ENCODE data around the gene ETV1. TPM values are rescaled to one million over a fixed set of nuclear protein-coding genes. Genes with fewer than 3 reads are reported as not detected.

The ETV1 gene
- total RNA-seq, 1 donor, result 75.7 TPM

DNA sequence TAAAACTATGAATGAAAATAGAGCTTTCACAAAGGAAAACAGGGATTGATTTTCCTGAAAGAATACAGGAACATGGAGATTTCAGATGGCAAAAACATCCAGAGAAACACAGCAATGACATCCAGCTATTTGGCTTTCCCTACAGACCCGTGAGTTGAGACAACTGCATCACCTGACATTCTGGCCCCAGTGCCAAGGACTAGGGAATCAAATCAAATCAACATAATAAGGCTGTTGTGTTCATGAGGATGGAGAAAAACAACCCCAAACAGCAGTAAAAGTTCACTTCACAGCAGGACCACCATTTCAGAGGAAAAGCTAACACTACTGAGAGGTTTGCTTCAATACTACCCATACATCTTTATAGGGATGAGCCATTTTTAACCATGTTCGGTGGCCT is 25.5 kb downstream of the ETV1 start:
- H3K4me3 ChIP-seq (ENCODE audit: low read depth, low read length), result no peak overlapping the region
- TF ChIP-seq, protein P1, sequence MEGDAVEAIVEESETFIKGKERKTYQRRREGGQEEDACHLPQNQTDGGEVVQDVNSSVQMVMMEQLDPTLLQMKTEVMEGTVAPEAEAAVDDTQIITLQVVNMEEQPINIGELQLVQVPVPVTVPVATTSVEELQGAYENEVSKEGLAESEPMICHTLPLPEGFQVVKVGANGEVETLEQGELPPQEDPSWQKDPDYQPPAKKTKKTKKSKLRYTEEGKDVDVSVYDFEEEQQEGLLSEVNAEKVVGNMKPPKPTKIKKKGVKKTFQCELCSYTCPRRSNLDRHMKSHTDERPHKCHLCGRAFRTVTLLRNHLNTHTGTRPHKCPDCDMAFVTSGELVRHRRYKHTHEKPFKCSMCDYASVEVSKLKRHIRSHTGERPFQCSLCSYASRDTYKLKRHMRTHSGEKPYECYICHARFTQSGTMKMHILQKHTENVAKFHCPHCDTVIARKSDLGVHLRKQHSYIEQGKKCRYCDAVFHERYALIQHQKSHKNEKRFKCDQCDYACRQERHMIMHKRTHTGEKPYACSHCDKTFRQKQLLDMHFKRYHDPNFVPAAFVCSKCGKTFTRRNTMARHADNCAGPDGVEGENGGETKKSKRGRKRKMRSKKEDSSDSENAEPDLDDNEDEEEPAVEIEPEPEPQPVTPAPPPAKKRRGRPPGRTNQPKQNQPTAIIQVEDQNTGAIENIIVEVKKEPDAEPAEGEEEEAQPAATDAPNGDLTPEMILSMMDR (IDR thresholded peaks at IDR 0.05; ENCODE audit: insufficient read depth, low read length), result no peak
- no peak for DNase-seq (ENCODE audit: low read depth)

DNA sequence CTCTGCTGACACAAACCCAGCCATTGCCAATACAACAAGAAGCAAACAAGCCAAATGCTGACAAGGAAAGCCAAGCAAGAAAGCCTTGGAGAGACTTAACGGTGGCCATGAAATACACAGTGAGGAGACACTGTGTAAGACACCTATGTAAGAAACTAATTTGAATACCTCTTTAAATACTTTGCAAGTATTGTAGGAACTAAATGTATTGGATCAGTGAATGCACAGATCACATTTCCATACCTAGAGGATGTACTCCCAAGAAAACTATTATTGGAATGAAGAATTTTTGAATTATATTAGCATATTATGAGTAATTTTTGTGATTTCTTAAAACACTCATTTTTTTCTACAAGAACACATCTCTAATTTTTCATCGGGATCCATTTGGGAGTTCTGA is 34.0 kb downstream of the ETV1 start:
- no peak for DNase-seq (ENCODE audit: low read depth)
- TF ChIP-seq, protein P1 (IDR thresholded peaks at IDR 0.05; ENCODE audit: insufficient read depth, low read length), result no peak
- H3K4me3 ChIP-seq (ENCODE audit: low read depth, low read length), result no peak overlapping the region

- TF ChIP-seq, protein P1 (IDR thresholded peaks at IDR 0.05; ENCODE audit: insufficient read depth, low read length), result no peak
- DNase-seq (ENCODE audit: low read depth), result peak; percentile 19
- no peak overlapping the region for H3K4me3 ChIP-seq (ENCODE audit: low read depth, low read length)
These were observed 36.1 kb downstream of the ETV1 start for GRCh38 chr7:13953368-13953767.

DNA sequence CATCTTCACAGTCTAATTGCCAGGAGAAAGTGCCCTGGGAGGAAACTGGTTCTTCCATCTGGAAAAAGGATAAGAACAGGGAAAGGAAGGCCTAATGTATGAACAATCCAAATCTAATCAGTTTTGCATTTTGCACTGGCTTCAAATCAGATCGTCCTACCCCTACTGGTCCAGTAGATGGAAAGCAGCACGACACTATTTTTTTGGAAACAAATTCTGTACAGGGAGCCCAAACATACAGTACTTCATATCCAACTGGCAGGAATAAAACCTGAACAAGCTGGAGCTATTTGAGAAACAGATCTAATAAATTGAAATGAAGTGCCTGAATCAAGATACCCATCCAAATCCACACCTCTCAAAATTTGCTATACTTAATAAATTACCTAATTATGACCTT is 36.5 kb downstream of the ETV1 start:
- TF ChIP-seq, protein P1 (IDR thresholded peaks at IDR 0.05; ENCODE audit: insufficient read depth, low read length), result peak; percentile 3
- DNase-seq (ENCODE audit: low read depth), result peak; percentile 5
- no peak overlapping the region for H3K4me3 ChIP-seq (ENCODE audit: low read depth, low read length)

DNA sequence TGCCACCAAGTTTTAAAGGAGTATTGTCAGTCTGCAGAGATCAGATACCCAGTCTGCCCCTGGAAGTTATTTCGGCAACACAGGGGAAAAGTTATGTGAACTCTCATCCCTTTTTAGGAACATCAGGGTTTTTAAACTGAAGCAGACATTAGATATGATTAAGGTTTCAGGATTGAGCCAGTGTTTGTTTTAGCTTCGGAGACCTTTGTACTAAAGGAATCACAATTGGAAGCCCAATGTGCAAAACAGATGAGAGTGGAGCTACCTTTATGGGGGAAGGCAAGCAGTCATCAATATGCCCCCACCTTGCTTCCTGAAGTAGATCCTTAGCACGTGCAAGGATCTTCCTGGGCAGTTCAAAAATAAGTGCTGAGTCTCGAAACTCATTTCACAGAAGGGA is 39.5 kb downstream of the ETV1 start:
- no peak overlapping the region for H3K4me3 ChIP-seq (ENCODE audit: low read depth, low read length)
- DNase-seq (ENCODE audit: low read depth), result no peak
- TF ChIP-seq, protein P1 (IDR thresholded peaks at IDR 0.05; ENCODE audit: insufficient read depth, low read length), result no peak

- no peak overlapping the region for H3K4me3 ChIP-seq (ENCODE audit: low read depth, low read length)
- no peak for DNase-seq (ENCODE audit: low read depth)
- TF ChIP-seq, protein P1 (IDR thresholded peaks at IDR 0.05; ENCODE audit: insufficient read depth, low read length), result no peak
These were observed 40.0 kb downstream of the ETV1 start for GRCh38 chr7:13949445-13949844.
